Measurements from ENCODE around the gene DGCR2. TPM values are rescaled to one million over a fixed set of nuclear protein-coding genes. Genes with fewer than 3 reads are reported as not detected.
"Not testable (repeated sequence)": the region's sequence is repeated elsewhere in the genome, so short reads cannot be mapped to it uniquely, and the experiment has no call there.

The DGCR2 gene
- total RNA-seq, 1 experiment from 2014 or later, result 18.6 TPM

DNA sequence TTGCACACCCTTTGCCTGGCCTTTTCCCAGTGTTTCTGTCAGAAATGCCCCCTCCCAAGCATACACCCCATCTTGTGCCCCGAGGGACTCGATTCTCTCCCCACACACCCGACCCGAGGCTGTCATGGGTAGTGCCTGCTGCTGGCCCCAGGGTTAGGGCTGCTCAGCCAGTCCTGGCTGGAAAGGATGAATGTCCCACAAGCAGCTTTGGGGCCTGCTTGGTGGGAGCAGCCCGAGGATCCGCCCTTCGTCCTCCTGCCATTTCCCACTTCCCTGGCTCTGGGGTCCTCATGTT lies 131.1 kb downstream of the DGCR2 start:
- Histone ChIP-seq H3K9me2 (replicated peaks; ENCODE audit: insufficient read depth, low read length) (no peaks in the 10 kb centered on the region), H3K36me3 (ENCODE audit: insufficient read depth, low read length) (no peaks in the 10 kb centered on the region), H3K4me1 (ENCODE audit: low read length) (no peaks in the 10 kb centered on the region), H3K4me3 (ENCODE audit: low read length) (no peak overlapping the region), H3K4me2 (ENCODE audit: low read depth, low read length, poor library complexity, severe bottlenecking) (no peak overlapping the region), H3K79me2 (ENCODE audit: low read length) (no peaks in the 10 kb centered on the region), H3K9ac (ENCODE audit: low read length) (no peak overlapping the region), H3K27me3 (ENCODE audit: low read length) (no peaks in the 10 kb centered on the region), H2AFZ (ENCODE audit: low read length) (no peak overlapping the region), H4K20me1 (ENCODE audit: insufficient read depth, low read depth, low read length) (no peaks in the 10 kb centered on the region), H3K9me3 (ENCODE audit: low read length) (no peaks in the 10 kb centered on the region), H3K27ac (ENCODE audit: low read length) (no peak overlapping the region)
- DNase-seq, result no peak

DNA sequence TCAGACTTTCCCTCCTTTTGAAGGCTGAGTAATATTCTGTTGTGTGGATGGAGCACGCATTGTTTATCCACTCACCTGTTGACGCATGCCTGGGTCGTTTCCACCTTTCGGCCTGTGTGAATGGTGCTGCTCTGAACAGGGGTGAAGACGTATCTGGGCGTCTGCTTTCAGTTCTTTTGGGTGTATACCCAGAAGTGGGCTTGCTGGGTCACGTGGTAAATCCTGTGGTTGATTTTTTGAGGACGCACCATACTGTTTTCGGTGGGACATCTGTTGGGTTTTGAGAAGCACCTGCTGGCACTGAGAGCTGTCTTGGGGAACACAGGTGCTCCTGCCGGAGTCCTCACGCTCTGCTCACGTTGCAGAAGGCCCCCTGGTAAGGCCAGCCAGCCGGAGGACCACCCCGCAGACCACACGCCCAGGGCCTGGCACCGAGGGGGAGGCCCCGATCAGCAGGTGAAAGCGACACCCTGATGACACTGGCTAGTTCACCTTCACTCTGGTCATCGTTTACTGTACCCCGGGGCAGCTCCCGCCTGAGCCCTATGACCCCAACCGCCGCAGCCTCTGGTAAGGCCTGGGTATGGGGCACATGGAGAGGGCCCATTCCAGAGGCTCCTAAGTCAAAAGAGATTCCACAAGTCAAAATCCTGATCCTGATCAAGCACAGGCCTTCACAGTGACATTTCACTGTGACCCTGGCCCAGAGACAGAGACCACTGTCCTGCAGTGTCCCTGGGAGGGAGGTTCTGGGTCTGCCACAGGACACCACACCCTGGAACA lies 131.7 kb downstream of the DGCR2 start:
- Histone ChIP-seq H3K4me3 (ENCODE audit: low read length) (no peak overlapping the region), H3K79me2 (ENCODE audit: low read length) (no peaks in the 10 kb centered on the region), H3K4me1 (ENCODE audit: low read length) (no peaks in the 10 kb centered on the region), H3K27ac (ENCODE audit: low read length) (no peak overlapping the region), H3K9me2 (replicated peaks; ENCODE audit: insufficient read depth, low read length) (no peaks in the 10 kb centered on the region), H3K9me3 (ENCODE audit: low read length) (no peaks in the 10 kb centered on the region), H2AFZ (ENCODE audit: low read length) (no peak overlapping the region), H4K20me1 (ENCODE audit: insufficient read depth, low read depth, low read length) (no peaks in the 10 kb centered on the region), H3K4me2 (ENCODE audit: low read depth, low read length, poor library complexity, severe bottlenecking) (no peak overlapping the region), H3K9ac (ENCODE audit: low read length) (no peak overlapping the region), H3K36me3 (ENCODE audit: insufficient read depth, low read length) (no peaks in the 10 kb centered on the region), H3K27me3 (ENCODE audit: low read length) (no peaks in the 10 kb centered on the region)
- DNase-seq, result no peak

DNA sequence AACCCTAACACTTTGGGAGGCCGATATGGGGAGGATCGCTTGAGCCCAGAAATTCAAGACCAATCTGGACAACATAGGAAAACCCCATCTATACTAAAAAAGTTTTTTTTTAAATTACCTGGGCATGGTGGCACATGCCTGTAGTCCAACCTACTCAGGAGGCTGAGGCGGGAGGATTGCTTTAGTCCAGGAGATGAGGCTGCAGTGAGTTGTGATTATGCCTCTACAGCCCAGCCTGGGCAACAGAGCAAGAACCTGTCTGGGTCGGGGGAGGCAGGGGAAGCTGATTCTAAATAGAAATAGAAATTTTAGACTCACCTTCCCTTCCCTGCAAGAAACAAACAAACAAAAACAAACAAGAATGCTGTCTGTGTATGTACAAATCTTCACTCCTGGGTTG lies 133.3 kb downstream of the DGCR2 start:
- Histone ChIP-seq H3K9me2 (replicated peaks; ENCODE audit: insufficient read depth, low read length) (no peaks in the 10 kb centered on the region), H3K4me3 (ENCODE audit: low read length) (no peak overlapping the region), H3K9ac (ENCODE audit: low read length) (no peak overlapping the region), H3K27ac (ENCODE audit: low read length) (no peak overlapping the region), H3K9me3 (ENCODE audit: low read length) (no peaks in the 10 kb centered on the region), H4K20me1 (ENCODE audit: insufficient read depth, low read depth, low read length) (no peaks in the 10 kb centered on the region), H3K36me3 (ENCODE audit: insufficient read depth, low read length) (no peaks in the 10 kb centered on the region), H3K4me1 (ENCODE audit: low read length) (no peaks in the 10 kb centered on the region), H2AFZ (ENCODE audit: low read length) (no peak overlapping the region), H3K79me2 (ENCODE audit: low read length) (no peaks in the 10 kb centered on the region), H3K4me2 (ENCODE audit: low read depth, low read length, poor library complexity, severe bottlenecking) (no peak overlapping the region), H3K27me3 (ENCODE audit: low read length) (no peaks in the 10 kb centered on the region)
- no peak for DNase-seq

DNA sequence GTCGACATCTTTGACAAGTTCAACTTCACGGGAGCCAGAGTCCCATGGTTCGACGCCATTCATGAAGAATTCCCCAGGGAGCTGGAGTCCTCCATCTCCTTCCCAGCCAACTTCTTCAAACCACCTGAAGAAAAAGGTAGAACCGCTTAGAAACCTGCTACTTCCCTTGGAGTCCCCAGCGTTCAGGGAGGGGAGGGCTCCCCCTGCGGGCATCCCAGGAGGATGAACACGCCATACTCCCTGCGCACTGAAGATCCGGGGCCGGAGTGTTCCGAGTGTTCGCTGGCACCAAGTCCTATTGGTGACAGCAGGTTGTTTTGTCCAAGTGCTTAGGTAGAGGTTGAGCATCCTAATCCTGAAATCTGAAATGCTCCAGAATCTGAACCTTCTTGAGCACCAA lies 134.4 kb downstream of the DGCR2 start:
- Histone ChIP-seq H3K36me3 (ENCODE audit: insufficient read depth, low read length) (no peaks in the 10 kb centered on the region), H4K20me1 (ENCODE audit: insufficient read depth, low read depth, low read length) (no peaks in the 10 kb centered on the region), H3K9me3 (ENCODE audit: low read length) (no peaks in the 10 kb centered on the region), H2AFZ (ENCODE audit: low read length) (no peak overlapping the region), H3K9ac (ENCODE audit: low read length) (no peak overlapping the region), H3K4me3 (ENCODE audit: low read length) (no peak overlapping the region), H3K27ac (ENCODE audit: low read length) (no peak overlapping the region), H3K9me2 (replicated peaks; ENCODE audit: insufficient read depth, low read length) (no peaks in the 10 kb centered on the region), H3K4me1 (ENCODE audit: low read length) (no peaks in the 10 kb centered on the region), H3K4me2 (ENCODE audit: low read depth, low read length, poor library complexity, severe bottlenecking) (no peak overlapping the region), H3K27me3 (ENCODE audit: low read length) (no peaks in the 10 kb centered on the region), H3K79me2 (ENCODE audit: low read length) (no peaks in the 10 kb centered on the region)
- DNase-seq, result no peak

DNA sequence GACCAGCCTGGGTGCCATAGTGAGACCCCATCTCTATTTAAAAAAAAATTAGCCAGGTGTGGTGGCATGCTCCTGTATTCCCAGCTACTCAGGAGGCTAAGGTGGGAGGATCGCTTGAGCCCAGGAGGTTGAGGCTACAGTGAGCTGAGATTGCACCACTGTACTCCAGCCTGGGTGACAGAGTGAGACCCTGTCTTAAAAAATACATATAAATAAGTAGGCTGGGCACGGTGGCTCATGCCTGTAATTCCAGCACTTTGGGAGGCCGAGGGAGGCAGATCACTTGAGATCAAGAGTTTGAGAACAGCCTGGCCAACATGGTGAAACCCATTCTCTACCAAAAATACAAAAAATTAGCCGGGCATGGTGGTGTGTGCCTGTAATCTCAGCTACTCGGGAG lies 135.1 kb downstream of the DGCR2 start:
- not testable (repeated sequence) for DNase-seq

More for the DNA sequence above, 135.1 kb downstream of the DGCR2 start:
- not testable (repeated sequence) for H3K4me2 ChIP-seq (ENCODE audit: low read depth, low read length, poor library complexity, severe bottlenecking); H3K4me1 ChIP-seq (ENCODE audit: low read length); H3K9ac ChIP-seq (ENCODE audit: low read length); H4K20me1 ChIP-seq (ENCODE audit: insufficient read depth, low read depth, low read length); H2AFZ ChIP-seq (ENCODE audit: low read length); H3K79me2 ChIP-seq (ENCODE audit: low read length); H3K27me3 ChIP-seq (ENCODE audit: low read length); H3K27ac ChIP-seq (ENCODE audit: low read length); H3K4me3 ChIP-seq (ENCODE audit: low read length); H3K36me3 ChIP-seq (ENCODE audit: insufficient read depth, low read length); H3K9me3 ChIP-seq (ENCODE audit: low read length); H3K9me2 ChIP-seq (replicated peaks; ENCODE audit: insufficient read depth, low read length)

Small RNA genes within 50 kb of the gene (small RNA-seq; reads per million reads assigned to genes)
- gene RF00019, result not detected

Other genes starting within 250 kb of the DGCR2 start
- gene DGCR6, start 216.1 kb downstream of the DGCR2 start, total RNA-seq (2014; rRNA removed; shearing (Covaris generic); ENCODE audit: low replicate concordance), result 2.1 and 6.7 TPM in 2 replicates
- gene PRODH, start 186.1 kb downstream of the DGCR2 start, total RNA-seq (2014; rRNA removed; shearing (Covaris generic); ENCODE audit: low replicate concordance), result not detected in 2 replicates
- not detected in 2 replicates for gene TSSK2, start 8.9 kb upstream of the DGCR2 start, total RNA-seq (2014; rRNA removed; shearing (Covaris generic); ENCODE audit: low replicate concordance)
- 3.5 and 7.8 TPM in 2 replicates for gene ESS2, start 22.2 kb upstream of the DGCR2 start, total RNA-seq (2014; rRNA removed; shearing (Covaris generic); ENCODE audit: low replicate concordance)
- gene GSC2, start 27.9 kb upstream of the DGCR2 start, total RNA-seq (2014; rRNA removed; shearing (Covaris generic); ENCODE audit: low replicate concordance), result not detected in 2 replicates
- 163 and 270 TPM in 2 replicates for gene SLC25A1, start 56.3 kb upstream of the DGCR2 start, total RNA-seq (2014; rRNA removed; shearing (Covaris generic); ENCODE audit: low replicate concordance)
- gene CLTCL1, start 169.3 kb upstream of the DGCR2 start, total RNA-seq (2014; rRNA removed; shearing (Covaris generic); ENCODE audit: low replicate concordance), result 5.0 and 12.9 TPM in 2 replicates

Measured in Karpas-422 (cell line).